Stimulated activated naive CD4-positive, alpha-beta T cell (primary cell): ENCODE data around the gene PSMB2.

ENCODE experiments used
- DNase-seq, 6 experiments: peaks; one replicate each; lab custom pipeline; 2025; lab: John Stamatoyannopoulos, UW

Gene PSMB2

GRCh38 chr1:35642471-35642955 is 1.2 kb upstream of the PSMB2 start:
- DNase-seq, result no peak

- DNase-seq, result peak in 1 of 6 experiments; percentile 21
Observed at GRCh38 chr1:35640380-35641232, 720 bp downstream of the PSMB2 start.

GRCh38 chr1:35637401-35637809 is 3.9 kb downstream of the PSMB2 start:
- DNase-seq, result peak in 3 of 6 experiments; percentile 24 to 43 (median 42)

GRCh38 chr1:35633547-35633946 is 7.8 kb downstream of the PSMB2 start:
- DNase-seq, result no peak

GRCh38 chr1:35631396-35631795 is 9.9 kb downstream of the PSMB2 start:
- DNase-seq, result no peak

GRCh38 chr1:35629051-35629450 is 12.3 kb downstream of the PSMB2 start:
- no peak for DNase-seq

GRCh38 chr1:35623832-35624231 is 17.5 kb downstream of the PSMB2 start:
- DNase-seq, result no peak

GRCh38 chr1:35622510-35623178 is 18.7 kb downstream of the PSMB2 start:
- DNase-seq, result no peak

GRCh38 chr1:35619237-35620121 is 21.8 kb downstream of the PSMB2 start:
- DNase-seq, result no peak

- no peak for DNase-seq
Observed at GRCh38 chr1:35615440-35615839, 25.9 kb downstream of the PSMB2 start.

GRCh38 chr1:35611655-35612054 is 29.7 kb downstream of the PSMB2 start:
- DNase-seq, result no peak

- no peak for DNase-seq
Observed at GRCh38 chr1:35605867-35606182, 35.5 kb downstream of the PSMB2 start.

GRCh38 chr1:35605071-35605866 is 36.1 kb downstream of the PSMB2 start:
- DNase-seq, result no peak

GRCh38 chr1:35603941-35604340 is 37.4 kb downstream of the PSMB2 start:
- no peak for DNase-seq

- no peak for DNase-seq
Observed at GRCh38 chr1:35603468-35603867, 37.9 kb downstream of the PSMB2 start.

- DNase-seq, result no peak
Observed at GRCh38 chr1:35600593-35600992, 40.7 kb downstream of the PSMB2 start.

- no peak for DNase-seq
Observed at GRCh38 chr1:35599411-35599810, 41.9 kb downstream of the PSMB2 start.

GRCh38 chr1:35598895-35599294 is 42.4 kb downstream of the PSMB2 start:
- no peak for DNase-seq

- no peak for DNase-seq
Observed at GRCh38 chr1:35597870-35598269, 43.5 kb downstream of the PSMB2 start.

- no peak for DNase-seq
Observed at GRCh38 chr1:35595684-35596083, 45.6 kb downstream of the PSMB2 start.

GRCh38 chr1:35594005-35594760 is 47.1 kb downstream of the PSMB2 start:
- no peak for DNase-seq
